ENCODE measurements around the gene RASEF.

GRCh38 chr9:82934949-82935348 lies 128.0 kb downstream of the RASEF start:
- TF ChIP-seq SMC3 (IDR thresholded peaks at IDR 0.05; ENCODE audit: low read depth, low read length) (no peak), MAFK (IDR thresholded peaks at IDR 0.05; ENCODE audit: low read depth, low read length) (peak; percentile 82), RAD21 (IDR thresholded peaks at IDR 0.05; ENCODE audit: low read length) (no peak), CTCF (conservative IDR thresholded peaks at IDR 0.05; ENCODE audit: low read depth, low read length) (no peak), MXI1 (IDR thresholded peaks at IDR 0.05; ENCODE audit: borderline replicate concordance, low read depth, low read length) (no peak), FOS (IDR thresholded peaks at IDR 0.05; ENCODE audit: low read depth, low read length) (no peak), RCOR1 (IDR thresholded peaks at IDR 0.05; ENCODE audit: insufficient replicate concordance, low read length) (no peak), POLR2A (IDR thresholded peaks at IDR 0.05; ENCODE audit: low read depth, low read length) (no peak), CHD1 (IDR thresholded peaks at IDR 0.05; ENCODE audit: low read depth, low read length) (no peak), MAZ (IDR thresholded peaks at IDR 0.05; ENCODE audit: borderline replicate concordance, low read depth, low read length) (no peak), USF2 (IDR thresholded peaks at IDR 0.05; ENCODE audit: low read depth, low read length) (no peak), BHLHE40 (IDR thresholded peaks at IDR 0.05; ENCODE audit: low read depth, low read length) (no peak), CEBPB (IDR thresholded peaks at IDR 0.05; ENCODE audit: low read depth, low read length) (no peak)
